Subcutaneous abdominal adipose tissue (tissue), 5 donors: ENCODE data around the gene ABHD6.
A peak's percentile ranks its signal among the peaks of the same experiment; 100 is the strongest.

ENCODE experiments used
- H3K27ac ChIP-seq: one replicate; pipeline ENCODE4 v1.7.0; 2013; ENCODE audit warnings: low read depth, mild to moderate bottlenecking, inconsistent platforms, low read length, moderate library complexity
- H3K27me3 ChIP-seq, 5 donors: one replicate each; pipeline ENCODE4 v1.7.0; 2013; ENCODE audit warnings: low read length in 5 of 5, inconsistent platforms in 1 of 5; ENCODE audit not compliant: control insufficient read depth in 5 of 5, insufficient read depth in 4 of 5
- H3K36me3 ChIP-seq, 5 donors: one replicate each; pipeline ENCODE4 v1.7.0; 2013; ENCODE audit warnings: low read length in 5 of 5; ENCODE audit not compliant: control insufficient read depth in 5 of 5, insufficient read depth in 5 of 5
- H3K4me1 ChIP-seq, 5 donors: one replicate each; pipeline ENCODE4 v1.7.0; 2013; ENCODE audit warnings: low read length in 5 of 5, mild to moderate bottlenecking in 3 of 5, moderate library complexity in 1 of 5; ENCODE audit not compliant: control insufficient read depth in 5 of 5, insufficient read depth in 5 of 5
- H3K4me3 ChIP-seq, 5 donors: one replicate each; pipeline ENCODE4 v1.7.0; 2013; ENCODE audit warnings: low read length in 5 of 5, low read depth in 1 of 5
- H3K9ac ChIP-seq, 5 donors: one replicate each; pipeline ENCODE4 v1.7.0; 2013; ENCODE audit warnings: low read length in 5 of 5, mild to moderate bottlenecking in 4 of 5, moderate library complexity in 3 of 5
- H3K9me3 ChIP-seq, 5 donors: one replicate each; pipeline ENCODE4 v1.7.0; 2013; ENCODE audit warnings: low read length in 5 of 5; ENCODE audit not compliant: control insufficient read depth in 5 of 5
- donor health status: healthy.
- donor health status: healthy.
- donor health status: healthy.
- donor health status: healthy.
- donor health status: healthy.

Gene ABHD6

GRCh38 chr3:58325525-58325992 is 88.0 kb downstream of the ABHD6 start:
- H3K4me1 ChIP-seq = peaks cover 0 to 13% (median 10%) of the 10 kb centered on the region in 5 donors
- H3K9me3 ChIP-seq = no peaks in the 10 kb centered on the region
- peaks cover 0 to 3% (median 0%) of the 10 kb centered on the region in 5 donors for H3K36me3 ChIP-seq
- no peaks in the 10 kb centered on the region for H3K27me3 ChIP-seq
- no peak overlapping the region for H3K4me3 ChIP-seq
- peak overlapping the region; percentile 10 for H3K27ac ChIP-seq
- H3K9ac ChIP-seq = peak overlapping the region in 1 of 5 donors; percentile 32

- peak overlapping the region in 1 of 5 donors; percentile 41 for H3K9ac ChIP-seq
- H3K27ac ChIP-seq = no peak overlapping the region
- H3K9me3 ChIP-seq = no peaks in the 10 kb centered on the region
Measured at GRCh38 chr3:58326267-58326900, 88.8 kb downstream of the ABHD6 start.

DNA sequence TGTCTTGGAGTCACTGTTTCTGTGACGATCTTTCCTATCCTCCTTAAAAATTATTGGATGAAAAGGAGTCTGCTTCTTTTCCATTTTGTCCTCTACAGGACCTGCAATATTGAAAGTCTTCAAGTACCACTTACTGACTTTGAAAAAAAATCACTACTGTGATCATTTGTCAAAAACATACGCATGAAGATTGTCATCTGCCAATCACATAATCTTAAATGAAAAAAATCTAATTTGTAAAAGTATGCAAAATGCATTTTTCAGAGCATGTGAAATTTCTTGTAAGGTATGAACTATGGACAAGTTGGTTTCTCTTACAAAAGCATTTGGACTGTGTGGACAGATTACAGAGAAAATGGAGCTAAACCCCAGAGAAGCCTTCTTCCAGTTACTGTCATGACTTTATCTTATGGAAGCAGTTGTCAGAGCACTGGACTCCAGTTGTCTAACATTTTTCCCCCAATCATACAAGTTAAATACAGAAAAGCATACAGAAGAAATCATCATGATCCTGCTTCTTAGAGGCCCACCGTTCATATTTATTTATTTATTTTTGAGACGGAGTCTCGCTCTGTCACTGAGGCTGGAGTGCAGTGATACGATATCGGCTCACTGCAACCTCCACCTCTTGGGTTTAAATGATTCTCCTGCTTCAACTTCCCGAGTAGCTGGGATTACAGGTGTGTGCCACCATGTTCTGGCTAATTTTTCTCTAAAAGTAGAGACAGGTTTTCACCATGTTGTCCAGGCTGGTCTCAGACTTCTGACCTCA is 91.7 kb downstream of the ABHD6 start:
- H3K27me3 ChIP-seq = no peaks in the 10 kb centered on the region
- H3K36me3 ChIP-seq = peaks cover 0 to 3% (median 0%) of the 10 kb centered on the region in 5 donors
- H3K27ac ChIP-seq = no peak overlapping the region
- peaks cover 0 to 24% (median 19%) of the 10 kb centered on the region in 5 donors for H3K4me1 ChIP-seq
- H3K9me3 ChIP-seq = no peaks in the 10 kb centered on the region
- no peak overlapping the region for H3K4me3 ChIP-seq
- H3K9ac ChIP-seq = no peak overlapping the region

More at GRCh38 chr3:58326267-58326900, 88.8 kb downstream of the ABHD6 start:
- H3K4me1 ChIP-seq = peaks cover 0 to 13% (median 7%) of the 10 kb centered on the region in 5 donors
- H3K4me3 ChIP-seq = no peak overlapping the region
- H3K36me3 ChIP-seq = peaks cover 0 to 3% (median 0%) of the 10 kb centered on the region in 5 donors
- H3K27me3 ChIP-seq = no peaks in the 10 kb centered on the region

DNA sequence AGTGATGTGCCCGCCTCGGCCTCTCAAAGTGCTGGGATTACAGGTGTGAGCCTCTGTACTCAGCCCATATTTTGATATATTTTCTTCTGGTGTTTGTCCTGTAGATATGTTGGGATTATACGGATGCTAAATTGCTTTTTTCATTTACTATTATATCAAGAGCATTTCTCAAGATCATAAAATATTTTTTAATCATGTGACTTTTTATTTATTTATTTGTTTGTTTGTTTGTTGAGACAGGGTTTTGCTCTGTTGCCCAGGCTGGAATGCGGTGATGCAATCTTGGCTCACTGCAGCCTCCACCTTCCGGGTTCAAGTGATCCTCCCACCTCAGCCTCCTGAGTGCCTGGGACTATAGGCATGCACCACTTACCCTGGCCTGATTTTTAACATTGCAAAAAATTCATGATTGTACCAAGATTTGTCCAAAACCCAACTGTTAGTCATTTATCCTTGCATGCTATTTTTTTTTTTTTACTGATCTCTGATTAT is 92.4 kb downstream of the ABHD6 start:
- no peak overlapping the region for H3K9ac ChIP-seq
- H3K4me1 ChIP-seq = peaks cover 0 to 30% (median 25%) of the 10 kb centered on the region in 5 donors
- no peak overlapping the region for H3K4me3 ChIP-seq
- H3K27me3 ChIP-seq = no peaks in the 10 kb centered on the region
- H3K9me3 ChIP-seq = no peaks in the 10 kb centered on the region
- H3K27ac ChIP-seq = no peak overlapping the region
- H3K36me3 ChIP-seq = peaks cover 0 to 3% (median 0%) of the 10 kb centered on the region in 5 donors

- Histone ChIP-seq H3K27me3 (no peaks in the 10 kb centered on the region), H3K4me1 (peaks cover 2 to 36% (median 32%) of the 10 kb centered on the region in 5 donors), H3K27ac (no peak overlapping the region), H3K9me3 (no peaks in the 10 kb centered on the region), H3K36me3 (no peaks in the 10 kb centered on the region), H3K9ac (peak overlapping the region in 1 of 5 donors; percentile 81), H3K4me3 (no peak overlapping the region)
Measured at GRCh38 chr3:58331593-58332152, 94.1 kb downstream of the ABHD6 start.

DNA sequence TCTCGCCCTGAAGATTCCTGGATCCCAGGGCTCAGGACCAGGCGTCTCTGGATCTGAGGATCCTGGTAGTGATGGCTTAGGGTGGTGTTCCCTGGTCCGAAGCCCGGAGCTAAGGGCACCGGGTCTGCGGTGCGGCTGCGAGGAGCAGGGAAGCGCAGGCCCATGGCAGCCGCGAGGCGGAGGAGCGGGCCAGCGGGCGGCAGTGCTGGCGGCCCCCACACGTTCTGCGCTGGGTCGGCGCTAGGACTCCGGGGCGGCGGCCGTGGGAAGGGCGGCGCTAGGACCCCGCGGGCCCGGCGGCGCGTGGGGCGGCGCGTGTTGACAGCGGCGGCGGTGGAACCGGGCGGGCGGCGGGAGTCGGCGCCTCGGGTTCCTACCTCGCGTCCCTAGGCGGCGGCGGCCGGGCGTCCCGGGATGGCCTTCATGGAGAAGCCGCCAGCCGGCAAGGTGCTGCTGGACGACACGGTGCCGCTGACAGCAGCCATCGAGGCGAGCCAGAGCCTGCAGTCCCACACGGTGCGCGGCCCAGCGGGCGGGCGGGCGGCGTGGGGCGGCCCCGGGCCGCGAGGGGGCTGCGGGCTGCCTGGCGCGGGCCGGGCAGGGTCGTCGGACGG is 95.1 kb downstream of the ABHD6 start, which contains the start of gene PXK:
TSS of gene PXK (plus strand) at position 318 of the 614 bp plus-strand sequence. CDS start at position 415, 97 bp downstream.
- peak within 1 kb of the TSS; percentile 68 to 92 (median 79) for H3K9ac ChIP-seq
- peak within 1 kb of the TSS; percentile 77 to 84 (median 79) for H3K4me3 ChIP-seq
- peaks cover 2 to 36% (median 32%) of the 10 kb centered on the region in 5 donors for H3K4me1 ChIP-seq
- no peaks in the 10 kb centered on the region for H3K27me3 ChIP-seq
- no peaks in the 10 kb centered on the region for H3K36me3 ChIP-seq
- peak within 1 kb of the TSS; percentile 48 for H3K27ac ChIP-seq
- H3K9me3 ChIP-seq = no peaks in the 10 kb centered on the region

DNA sequence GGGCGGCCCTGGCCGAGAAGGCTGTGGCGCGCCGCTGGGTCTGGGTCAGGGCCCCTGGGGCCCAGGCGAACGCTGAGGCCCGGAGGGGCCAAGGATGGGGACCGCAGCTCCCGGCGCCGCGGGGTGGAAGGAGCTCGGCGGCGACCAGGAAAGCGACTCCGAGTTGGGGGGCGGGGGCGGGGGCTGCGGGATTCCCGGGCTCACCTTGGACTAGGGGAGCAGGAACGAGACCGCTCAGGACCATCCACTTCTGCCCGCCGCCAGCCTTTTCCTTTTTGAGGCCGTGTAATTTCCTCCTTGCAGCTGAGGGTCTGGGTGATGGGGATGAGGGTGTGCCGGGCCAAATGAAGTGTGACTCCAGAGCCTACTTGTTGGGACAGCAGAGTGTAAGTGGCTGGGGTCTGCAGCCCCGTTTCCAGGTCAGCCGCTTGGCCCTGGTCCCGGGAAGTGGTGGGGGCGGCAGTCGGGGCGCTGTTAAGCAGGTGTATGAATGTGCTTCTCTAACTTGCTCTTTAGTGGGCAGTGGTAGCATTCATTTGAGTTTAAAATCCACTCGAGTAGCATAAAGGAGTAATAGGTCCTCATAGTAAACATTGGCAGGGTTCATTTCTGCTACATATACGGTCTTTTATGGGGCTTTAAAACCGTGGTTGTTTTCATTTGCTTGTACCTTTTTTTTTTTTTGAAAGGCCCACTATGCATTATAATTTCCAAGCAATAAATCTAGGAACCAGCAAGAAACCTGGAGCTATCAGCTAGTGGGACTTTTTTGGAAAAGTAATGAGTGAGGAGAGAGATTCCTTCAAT is 95.8 kb downstream of the ABHD6 start:
- no peaks in the 10 kb centered on the region for H3K9me3 ChIP-seq
- peaks cover 2 to 36% (median 32%) of the 10 kb centered on the region in 5 donors for H3K4me1 ChIP-seq

GRCh38 chr3:58334013-58334321 is 96.4 kb downstream of the ABHD6 start:
- Histone ChIP-seq H3K27me3 (no peaks in the 10 kb centered on the region), H3K27ac (peak overlapping the region; percentile 48), H3K9ac (peak overlapping the region; percentile 11 to 92 (median 72)), H3K9me3 (no peaks in the 10 kb centered on the region), H3K4me1 (peaks cover 2 to 36% (median 32%) of the 10 kb centered on the region in 5 donors), H3K36me3 (no peaks in the 10 kb centered on the region), H3K4me3 (peak overlapping the region in 4 of 5 donors; percentile 77 to 82 (median 78))

More for the DNA sequence above, 95.8 kb downstream of the ABHD6 start:
- Histone ChIP-seq H3K9ac (peak overlapping the region; percentile 48 to 92 (median 72)), H3K27ac (peak overlapping the region; percentile 48), H3K36me3 (no peaks in the 10 kb centered on the region), H3K4me3 (peak overlapping the region; percentile 77 to 84 (median 79)), H3K27me3 (no peaks in the 10 kb centered on the region)

DNA sequence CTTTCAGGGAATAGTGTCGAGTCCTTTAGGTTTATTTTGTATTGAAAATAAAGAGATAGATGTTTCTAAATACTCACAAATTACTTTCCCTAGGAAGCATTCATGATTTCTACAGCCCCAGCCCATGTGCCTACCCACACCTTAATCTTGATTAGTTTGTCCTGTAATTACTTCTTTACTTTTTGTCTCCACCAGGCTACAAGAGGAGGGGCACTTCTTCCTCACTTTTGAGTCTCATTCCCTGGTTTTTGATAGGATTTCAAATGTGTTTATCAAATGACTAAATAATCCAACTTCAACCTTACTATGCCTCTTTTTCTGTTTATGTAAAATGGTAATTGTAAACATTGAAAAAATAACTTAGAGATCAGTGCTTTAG is 96.9 kb downstream of the ABHD6 start:
- peaks cover 2 to 36% (median 32%) of the 10 kb centered on the region in 5 donors for H3K4me1 ChIP-seq
- H3K9me3 ChIP-seq = no peaks in the 10 kb centered on the region
- H3K4me3 ChIP-seq = peak overlapping the region in 3 of 5 donors; percentile 45 to 82 (median 78)
- H3K9ac ChIP-seq = peak overlapping the region in 4 of 5 donors; percentile 11 to 92 (median 72)
- H3K27ac ChIP-seq = peak overlapping the region; percentile 48
- no peaks in the 10 kb centered on the region for H3K36me3 ChIP-seq
- no peaks in the 10 kb centered on the region for H3K27me3 ChIP-seq
